ENCODE data around the gene SNX17. TPM values are rescaled to one million over a fixed set of nuclear protein-coding genes. Genes with fewer than 3 reads are reported as not detected.
A peak's percentile ranks its signal among the peaks of the same experiment; 100 is the strongest.

The SNX17 gene
- polyA plus RNA-seq, 1 experiment, result 123 TPM

DNA sequence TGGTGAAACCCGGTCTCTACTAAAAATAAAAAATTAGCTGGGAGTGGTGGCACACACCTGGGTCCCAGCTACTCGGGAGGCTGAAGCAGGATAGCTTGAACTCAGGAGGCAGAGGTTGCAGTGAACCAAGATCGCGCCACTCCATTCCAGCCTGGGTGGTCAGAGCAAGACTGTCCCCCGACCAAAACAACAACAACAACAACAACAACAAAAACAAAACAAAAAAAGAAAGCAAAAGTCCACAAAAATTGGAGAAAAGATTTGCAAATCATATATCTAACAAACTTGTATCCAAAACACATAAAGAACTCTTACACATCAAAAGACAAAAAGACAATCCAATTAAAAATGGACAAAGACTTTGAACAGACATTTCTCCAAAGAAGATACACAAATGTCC, 28.5 kb downstream of the SNX17 start:
- no peak for DNase-seq (ENCODE audit: low read depth, low spot score)
- CTCF ChIA-PET, result no interaction called here
- POLR2A ChIA-PET, result no interaction called here
- Histone ChIP-seq H3K9me3 (ENCODE audit: control insufficient read depth, insufficient read depth, low read length) (no peaks in the 10 kb centered on the region; the same call in 1 of the 2 replicates), H3K27me3 (ENCODE audit: control insufficient read depth, insufficient read depth, low read length) (no peaks in the 10 kb centered on the region), H3K4me3 (ENCODE audit: low read depth, low read length) (no peak overlapping the region), H3K27ac (ENCODE audit: low read depth, low read length) (no peak overlapping the region)
- no peak for TF ChIP-seq CTCF (IDR thresholded peaks at IDR 0.05; ENCODE audit: low read depth, low read length)

DNA sequence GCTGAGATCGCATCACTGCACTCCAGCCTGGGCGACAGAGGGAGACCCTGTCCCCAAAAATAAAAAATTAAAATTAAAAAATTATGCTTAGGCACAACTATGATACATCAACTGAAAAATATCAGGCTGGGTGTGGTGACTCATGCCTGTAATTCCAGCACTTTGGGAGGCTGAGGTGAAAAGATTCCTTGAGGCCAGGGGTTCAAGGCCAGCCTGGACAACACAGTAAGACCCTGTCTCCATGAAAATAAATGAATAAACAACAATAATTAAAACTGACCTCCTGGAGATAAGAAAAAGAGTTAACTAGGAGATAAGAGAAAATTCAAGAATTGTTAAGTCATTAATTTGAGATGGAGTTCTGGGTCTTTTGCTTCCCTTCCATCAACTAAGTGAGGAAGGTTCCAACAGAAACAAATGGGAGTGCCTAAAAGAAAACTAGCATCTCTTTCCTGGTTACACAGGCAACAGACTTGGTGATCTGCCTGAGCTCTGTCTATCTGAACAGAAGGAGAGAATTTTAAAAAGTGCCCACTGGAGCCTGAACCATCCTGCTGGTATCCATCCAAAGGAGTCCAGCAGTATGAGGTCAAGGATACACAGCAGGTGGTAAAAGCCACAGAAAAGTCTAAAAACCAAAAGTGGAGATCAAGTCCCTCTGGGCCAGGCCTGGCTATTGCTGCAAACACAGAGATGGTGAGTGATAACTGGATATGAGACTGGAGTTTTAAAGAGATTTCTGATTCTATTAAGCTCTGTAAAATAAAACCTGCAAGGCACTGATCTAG, 30.1 kb downstream of the SNX17 start:
- no peak overlapping the region for H3K4me3 ChIP-seq (ENCODE audit: low read depth, low read length)
- no peaks in the 10 kb centered on the region; the same call in 1 of the 2 replicates for H3K9me3 ChIP-seq (ENCODE audit: control insufficient read depth, insufficient read depth, low read length)
- H3K27me3 ChIP-seq (ENCODE audit: control insufficient read depth, insufficient read depth, low read length), result no peaks in the 10 kb centered on the region
- H3K27ac ChIP-seq (ENCODE audit: low read depth, low read length), result no peak overlapping the region
- ChIA-PET POLR2A (no interaction called here), CTCF (interaction anchor here (0.8 to 1.3 kb wide), 4 partner anchors 9 to 283 kb away, joined by 3 to 7 read pairs (median 3); partner anchors contain the start of gene PPM1G)
- TF ChIP-seq CTCF (IDR thresholded peaks at IDR 0.05; ENCODE audit: low read depth, low read length), result no peak
- no peak for DNase-seq (ENCODE audit: low read depth, low spot score)

DNA sequence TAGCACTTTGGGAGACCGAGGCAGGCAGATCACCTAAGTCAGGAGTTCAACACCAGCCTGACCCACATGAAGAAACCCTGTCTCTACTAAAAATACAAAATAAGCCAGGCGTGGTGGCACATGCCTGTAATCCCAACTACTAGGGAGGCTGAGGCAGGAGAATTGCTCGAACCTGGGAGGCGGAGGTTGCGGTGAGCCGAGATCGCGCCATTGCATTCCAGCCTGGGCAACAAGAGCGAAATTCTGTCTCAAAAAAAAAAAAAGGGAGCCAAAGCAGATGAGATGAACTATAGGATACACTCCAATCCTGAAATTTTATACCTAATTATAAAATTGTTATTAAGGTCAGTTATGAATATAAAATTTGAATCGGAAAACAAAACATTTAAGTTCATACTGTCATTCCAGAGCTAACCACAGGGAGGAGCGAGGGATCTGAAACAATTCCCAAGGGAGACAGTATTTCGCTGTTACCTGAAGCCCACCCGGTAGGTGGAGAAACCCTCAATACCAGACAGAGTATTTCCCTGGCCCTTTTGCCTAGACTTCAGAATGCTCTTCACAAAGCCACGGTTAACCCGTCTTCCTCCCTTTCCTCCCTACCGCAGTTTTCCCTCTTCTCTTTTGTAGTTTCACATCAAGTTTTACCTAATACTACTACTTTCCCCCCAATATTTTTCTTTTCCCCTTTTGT, 37.5 kb downstream of the SNX17 start:
- CTCF ChIA-PET, result interaction anchor here (1.4 to 3.4 kb wide), 3 partner anchors 14 to 275 kb away, joined by 5 to 16 read pairs (median 12); no protein-coding TSS in a partner anchor
- Histone ChIP-seq H3K27ac (ENCODE audit: low read depth, low read length) (no peak overlapping the region), H3K9me3 (ENCODE audit: control insufficient read depth, insufficient read depth, low read length) (peaks cover 2% of the 10 kb centered on the region; the same call in 1 of the 2 replicates)

DNA sequence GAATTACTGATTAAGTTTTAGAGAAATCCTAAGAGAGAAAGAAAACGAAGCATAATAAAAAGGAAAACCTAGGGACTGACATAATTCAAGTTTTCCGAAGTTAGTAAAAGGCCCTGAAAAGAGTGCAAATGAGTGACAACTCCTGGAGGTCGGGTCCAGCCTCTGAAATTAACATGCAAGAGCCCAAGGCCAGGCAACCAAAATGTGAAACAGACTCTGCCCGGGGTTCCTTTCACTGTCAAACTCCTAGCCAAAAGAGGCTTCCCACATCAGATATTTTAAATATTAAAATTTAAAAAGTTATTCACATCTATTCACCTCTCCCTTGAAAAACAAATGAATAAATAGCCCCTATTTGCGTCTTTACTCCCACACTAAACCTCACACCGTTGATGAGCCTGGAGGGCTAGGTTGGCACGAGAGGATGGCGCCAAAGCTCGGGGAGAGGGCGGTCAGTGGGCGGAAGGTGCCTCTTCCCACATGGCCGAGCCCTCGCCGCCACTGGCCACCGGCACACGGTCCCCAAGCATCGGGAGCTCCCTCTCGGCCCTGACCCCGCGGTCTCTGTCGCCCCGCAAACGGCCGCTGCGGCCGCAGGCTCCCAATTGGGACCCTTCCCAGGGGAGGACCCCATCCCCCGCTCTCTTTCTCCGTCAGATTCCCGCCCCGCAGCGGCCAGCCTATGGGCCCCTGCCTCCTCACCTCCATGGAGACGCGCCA, 38.3 kb downstream of the SNX17 start:
- ChIA-PET POLR2A (interaction anchor here (0.7 to 3.1 kb wide), 5 partner anchors 17 to 220 kb away, joined by 3 to 43 read pairs (median 8); partner anchors contain the start of genes CCDC121, GPN1, NRBP1 and ZNF512), CTCF (interaction anchor here (1.4 to 3.4 kb wide), 4 partner anchors 8 to 274 kb away, joined by 3 to 16 read pairs (median 8); no protein-coding TSS in a partner anchor)
- H3K27ac ChIP-seq (ENCODE audit: low read depth, low read length), result peak overlapping the region; percentile 31
- no peak for TF ChIP-seq CTCF (IDR thresholded peaks at IDR 0.05; ENCODE audit: low read depth, low read length)
- peaks cover 3% of the 10 kb centered on the region for H3K27me3 ChIP-seq (ENCODE audit: control insufficient read depth, insufficient read depth, low read length)
- H3K4me3 ChIP-seq (ENCODE audit: low read depth, low read length), result peak overlapping the region; percentile 89
- H3K9me3 ChIP-seq (ENCODE audit: control insufficient read depth, insufficient read depth, low read length), result peaks cover 2% of the 10 kb centered on the region; the same call in 1 of the 2 replicates
- no peak for DNase-seq (ENCODE audit: low read depth, low spot score)

More for the DNA sequence above, 37.5 kb downstream of the SNX17 start:
- Histone ChIP-seq H3K4me3 (ENCODE audit: low read depth, low read length) (peak overlapping the region; percentile 89), H3K27me3 (ENCODE audit: control insufficient read depth, insufficient read depth, low read length) (peaks cover 3% of the 10 kb centered on the region)
- DNase-seq (ENCODE audit: low read depth, low spot score), result no peak
- TF ChIP-seq CTCF (IDR thresholded peaks at IDR 0.05; ENCODE audit: low read depth, low read length), result peak; percentile 70
- POLR2A ChIA-PET, result interaction anchor here (0.7 to 3.1 kb wide), 2 partner anchors 21 to 41 kb away, joined by 3 to 43 read pairs; partner anchors contain the start of gene NRBP1
